Transverse colon (tissue), 4 donors: ENCODE measurements around the gene FIGN. TPM values are rescaled to one million over a fixed set of nuclear protein-coding genes. Genes with fewer than 3 reads are reported as not detected.

Experiments used
- DNase-seq: peaks from one replicate; pipeline ENCODE4 v3.0.0-alpha.2; 2019
- H3K27ac ChIP-seq, 4 donors: fragments of 200-600 bp; sonication (generic); 2 replicates each; pipeline ENCODE4 v1.5.1; 2016 to 2018; ENCODE audit warnings: inconsistent platforms in 4 of 4
- H3K27me3 ChIP-seq: fragments of 200-600 bp; sonication (generic); 2 replicates; pipeline ENCODE4 v1.5.1; 2017; ENCODE audit warnings: inconsistent platforms
- H3K36me3 ChIP-seq, 4 donors: fragments of 200-600 bp; sonication (generic); 2 replicates each; pipeline ENCODE4 v1.5.1; 2017 to 2019; ENCODE audit warnings: inconsistent platforms in 4 of 4
- H3K4me1 ChIP-seq, 4 donors: fragments of 200-600 bp; sonication (generic); 2 replicates each; pipeline ENCODE4 v1.5.1; 2017 to 2020; ENCODE audit warnings: inconsistent platforms in 4 of 4
- H3K4me3 ChIP-seq, 4 donors: fragments of 200-600 bp; sonication (generic); 1 replicate in 1 of 4; 2 replicates in 3 of 4; pipeline versions ENCODE4 v1.5.1 to v1.6.1; 2017 to 2019; ENCODE audit warnings: inconsistent platforms in 4 of 4
- H3K9me3 ChIP-seq, 2 donors: fragments of 200-600 bp; sonication (generic); 2 replicates each; pipeline ENCODE4 v1.5.1; 2017 to 2019; ENCODE audit warnings: inconsistent platforms in 2 of 2
- CTCF ChIP-seq, 5 experiments: fragments of 200-600 bp in 3 of 5; fragments of 450-650 bp in 2 of 5; sonication (generic) in 3 of 5; IDR thresholded peaks; 1 replicate in 2 of 5; 2 replicates in 3 of 5; pipeline ENCODE4 v1.5.1; 2016 to 2017; ENCODE audit warnings: antibody characterized with exemption in 5 of 5, inconsistent platforms in 3 of 5, mild to moderate bottlenecking in 2 of 5, moderate library complexity in 1 of 5
- EP300 ChIP-seq: sonication (generic); formaldehyde crosslinking; IDR thresholded peaks from one replicate; pipeline ENCODE4 v1.6.1; 2017; ENCODE audit warnings: antibody characterized with exemption, low read depth
- POLR2A ChIP-seq: fragments of 450-650 bp; IDR thresholded peaks from one replicate; pipeline ENCODE4 v1.6.1; 2016; ENCODE audit warnings: antibody characterized with exemption, mild to moderate bottlenecking, moderate library complexity
- POLR2AphosphoS5 ChIP-seq, 3 donors: sonication (generic); formaldehyde crosslinking; IDR thresholded peaks; one replicate each; pipeline ENCODE4 v1.6.1; 2016; ENCODE audit warnings: antibody characterized with exemption in 3 of 3
- WGBS, 2 donors: methylation state at CpG; one replicate each; pipeline ENCODE4 v1.1.5; 2018; ENCODE audit warnings: low coverage in 1 of 2; 5-methylcytosine and 5-hydroxymethylcytosine counted together
- in situ Hi-C, 4 donors: fragments of 200-750 bp; cut with MboI; loops; one replicate each; pipeline versions ENCODE4 v1.15.0 to v1.15.1; 2017; ENCODE audit warnings: low sequenced_read_pairs in 3 of 4, low pct_ligation_motif_present in 1 of 4, low pct_unique_long_range_greater_than_20kb in 1 of 4
- intact Hi-C: fragments of 100-400 bp; cut with DNase I; formaldehyde crosslinking; loops from one replicate; pipeline ENCODE4 v1.15.1; 2023; ENCODE audit warnings: low total_unique reads
- total RNA-seq, 4 donors: library from RNA; depleted of rRNA; stranded (reverse); fragments of >200 nt; gene quantifications; one replicate each; pipeline ENCODE4 v1.1.0, GENCODE V29; 2016

FIGN gene
- total RNA-seq, 4 donors from 2014 or later = 0.75 to 1.3 (median 1.0) TPM

GRCh38 chr2:163687217-163687616 is 48.6 kb downstream of the FIGN start:
- 58% methylated on average over 1 of the region's 1 CpG; no CpG with 5 or more reads in 1 of the 2 donors for WGBS, 2 donors
- intact Hi-C loops (no loop called here), in situ Hi-C loops (no loop called here)
- Histone ChIP-seq H3K27me3 (no peaks in the 10 kb centered on the region), H3K4me3 (no peak overlapping the region), H3K36me3 (no peaks in the 10 kb centered on the region), H3K4me1 (peaks cover 0 to 7% (median 0%) of the 10 kb centered on the region in 4 donors), H3K9me3 (no peaks in the 10 kb centered on the region), H3K27ac (no peak overlapping the region)
- no peak for DNase-seq
- no peak for TF ChIP-seq CTCF (IDR thresholded peaks at IDR 0.05)
- TF ChIP-seq POLR2A = no peak
- TF ChIP-seq POLR2AphosphoS5 (IDR thresholded peaks at IDR 0.05) = no peak
- TF ChIP-seq EP300 = no peak

- intact Hi-C loops = no loop called here
- Histone ChIP-seq H3K4me3 (no peak overlapping the region), H3K27me3 (no peaks in the 10 kb centered on the region), H3K36me3 (no peaks in the 10 kb centered on the region), H3K9me3 (no peaks in the 10 kb centered on the region), H3K27ac (no peak overlapping the region), H3K4me1 (peaks cover 0 to 6% (median 0%) of the 10 kb centered on the region in 4 donors)
- DNase-seq = no peak
- TF ChIP-seq EP300 (no peak), POLR2AphosphoS5 (IDR thresholded peaks at IDR 0.05) (no peak), CTCF (IDR thresholded peaks at IDR 0.05) (no peak), POLR2A (no peak)
- WGBS, 2 donors = 68 to 69% methylated on average over 4 of the region's 4 CpGs
- in situ Hi-C loops = no loop called here
Measured at GRCh38 chr2:163686289-163686688, 49.5 kb downstream of the FIGN start.

GRCh38 chr2:163682695-163683094 is 53.1 kb downstream of the FIGN start:
- Histone ChIP-seq H3K4me3 (no peak overlapping the region), H3K27me3 (no peaks in the 10 kb centered on the region), H3K36me3 (no peaks in the 10 kb centered on the region), H3K9me3 (no peaks in the 10 kb centered on the region), H3K27ac (no peak overlapping the region), H3K4me1 (no peaks in the 10 kb centered on the region)
- in situ Hi-C loops = no loop called here
- TF ChIP-seq CTCF (IDR thresholded peaks at IDR 0.05) = no peak
- no peak for TF ChIP-seq POLR2AphosphoS5 (IDR thresholded peaks at IDR 0.05)
- TF ChIP-seq POLR2A = no peak
- no peak for DNase-seq
- intact Hi-C loops = no loop called here
- 63 to 70% methylated on average over 1 of the region's 1 CpG for whole genome bisulfite sequencing, 2 donors

- no peak for DNase-seq
- in situ Hi-C loops (no loop called here), intact Hi-C loops (no loop called here)
- Histone ChIP-seq H3K27ac (no peak overlapping the region), H3K36me3 (no peaks in the 10 kb centered on the region), H3K4me3 (no peak overlapping the region), H3K4me1 (no peaks in the 10 kb centered on the region), H3K9me3 (no peaks in the 10 kb centered on the region), H3K27me3 (no peaks in the 10 kb centered on the region)
- no peak for TF ChIP-seq EP300
- TF ChIP-seq POLR2A = no peak
- no peak for TF ChIP-seq CTCF (IDR thresholded peaks at IDR 0.05)
- no peak for TF ChIP-seq POLR2AphosphoS5 (IDR thresholded peaks at IDR 0.05)
- WGBS, 2 donors = 68 to 76% methylated on average over 5 of the region's 5 CpGs
Measured at GRCh38 chr2:163681745-163682144, 54.1 kb downstream of the FIGN start.
